Measurements from ENCODE around the gene NAGK.
A peak's percentile ranks its signal among the peaks of the same experiment; 100 is the strongest.
"Not testable (repeated sequence)": the region's sequence is repeated elsewhere in the genome, so short reads cannot be mapped to it uniquely, and the experiment has no call there.

The NAGK gene

GRCh38 chr2:71069376-71069775 lies 928 bp downstream of the NAGK start:
- DNase-seq (ENCODE audit: low read depth), result peak; percentile 2

- DNase-seq (ENCODE audit: low read depth), result peak; percentile 35
Measured at GRCh38 chr2:71070294-71071093, 2.0 kb downstream of the NAGK start.

GRCh38 chr2:71071681-71072398 lies 3.4 kb downstream of the NAGK start:
- no peak for DNase-seq (ENCODE audit: low read depth)

- no peak for DNase-seq (ENCODE audit: low read depth)
Measured at GRCh38 chr2:71072492-71072891, 4.0 kb downstream of the NAGK start.

- no peak for DNase-seq (ENCODE audit: low read depth)
Measured at GRCh38 chr2:71073475-71073874, 5.0 kb downstream of the NAGK start.

- no peak for DNase-seq (ENCODE audit: low read depth)
Measured at GRCh38 chr2:71074893-71075395, 6.5 kb downstream of the NAGK start.

- DNase-seq (ENCODE audit: low read depth), result no peak
Measured at GRCh38 chr2:71078624-71079023, 10.2 kb downstream of the NAGK start.

GRCh38 chr2:71082402-71083252 lies 14.2 kb downstream of the NAGK start:
- DNase-seq (ENCODE audit: low read depth), result no peak

GRCh38 chr2:71083297-71083696 lies 14.8 kb downstream of the NAGK start:
- not testable (repeated sequence) for DNase-seq (ENCODE audit: low read depth)

GRCh38 chr2:71083752-71084312 lies 15.4 kb downstream of the NAGK start:
- DNase-seq (ENCODE audit: low read depth), result not testable (repeated sequence)

- not testable (repeated sequence) for DNase-seq (ENCODE audit: low read depth)
Measured at GRCh38 chr2:71085325-71086003, 17.0 kb downstream of the NAGK start.

- not testable (repeated sequence) for DNase-seq (ENCODE audit: low read depth)
Measured at GRCh38 chr2:71089475-71089874, 21.0 kb downstream of the NAGK start.

GRCh38 chr2:71091808-71092207 lies 23.4 kb downstream of the NAGK start:
- not testable (repeated sequence) for DNase-seq (ENCODE audit: low read depth)

GRCh38 chr2:71092491-71093260 lies 24.2 kb downstream of the NAGK start:
- DNase-seq (ENCODE audit: low read depth), result not testable (repeated sequence)

GRCh38 chr2:71100195-71100964 lies 31.9 kb downstream of the NAGK start:
- DNase-seq (ENCODE audit: low read depth), result peak; percentile 56

- peak; percentile 88 for DNase-seq (ENCODE audit: low read depth)
Measured at GRCh38 chr2:71101656-71102055, 33.2 kb downstream of the NAGK start.

- no peak for DNase-seq (ENCODE audit: low read depth)
Measured at GRCh38 chr2:71102981-71103681, 34.7 kb downstream of the NAGK start.

GRCh38 chr2:71103809-71104208 lies 35.4 kb downstream of the NAGK start:
- DNase-seq (ENCODE audit: low read depth), result no peak

- not testable (repeated sequence) for DNase-seq (ENCODE audit: low read depth)
Measured at GRCh38 chr2:71106463-71106862, 38.0 kb downstream of the NAGK start.
